ENCODE results near the gene GUK1. TPM values are rescaled to one million over a fixed set of nuclear protein-coding genes. Genes with fewer than 3 reads are reported as not detected.

Gene GUK1
- total and polyA plus RNA-seq, 4 donors, result 167 to 396 (median 347) TPM

DNA sequence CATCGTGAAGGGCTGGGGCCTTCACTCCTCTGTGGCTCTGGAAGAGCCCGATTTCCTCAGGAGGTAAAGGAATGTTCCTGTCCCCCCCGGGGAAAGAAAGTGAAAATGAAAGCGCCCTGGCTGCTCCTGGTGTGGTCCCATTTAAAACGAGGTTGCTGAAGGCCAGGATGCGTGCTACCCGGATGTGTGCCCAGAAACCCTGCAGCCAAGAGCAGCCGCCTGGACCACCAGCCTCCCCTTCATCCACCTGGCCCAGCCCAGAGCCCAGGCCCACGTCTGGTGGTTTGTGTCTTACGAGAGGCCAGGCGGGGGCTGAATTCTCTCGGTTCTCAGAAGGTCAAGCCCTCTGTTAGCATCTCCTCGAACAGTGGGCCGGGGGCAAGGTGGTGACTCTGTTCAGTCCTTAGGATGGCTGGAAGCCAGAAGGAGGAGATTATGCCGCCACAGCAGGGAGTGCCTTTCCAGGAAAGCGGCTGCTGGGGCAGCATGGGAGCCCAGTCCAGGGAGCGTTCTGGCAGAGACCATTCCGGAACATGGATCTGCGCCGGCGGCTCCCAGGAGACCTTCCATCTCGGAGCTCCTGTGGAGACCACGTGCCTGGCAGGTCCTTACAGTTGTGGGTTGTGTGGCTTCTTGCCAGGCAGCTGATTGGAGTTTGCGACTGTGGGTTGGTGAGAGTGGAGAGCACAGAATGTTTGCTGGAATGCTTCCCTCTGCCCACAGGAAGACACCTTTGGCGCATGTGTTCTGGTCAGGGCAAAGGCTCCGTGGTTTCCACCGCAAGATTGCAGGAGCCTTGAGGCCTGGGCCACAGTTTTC lies 1.4 kb downstream of the GUK1 start:
- H3K9me3 ChIP-seq (ENCODE audit: control insufficient read depth, insufficient read depth, low read length), result no peaks in the 10 kb centered on the region
- H3K4me1 ChIP-seq (ENCODE audit: control insufficient read depth, insufficient read depth, low read length), result peaks cover 44% of the 10 kb centered on the region
- peak overlapping the region; percentile 84 for H3K27ac ChIP-seq (ENCODE audit: low read depth, low read length)
- 70% methylated on average over 26 of the region's 27 CpGs for WGBS (ENCODE audit: insufficient coverage)
- no peak for DNase-seq (ENCODE audit: low read depth in 4 of 6, low spot score in 6 of 6)
- H3K27me3 ChIP-seq (ENCODE audit: control insufficient read depth, insufficient read depth, low read length), result no peaks in the 10 kb centered on the region
- H3K4me3 ChIP-seq (ENCODE audit: low read depth, low read length), result peak overlapping the region; percentile 82
- peaks cover 48% of the 10 kb centered on the region for H3K36me3 ChIP-seq (ENCODE audit: control insufficient read depth, insufficient read depth, low read length)

DNA sequence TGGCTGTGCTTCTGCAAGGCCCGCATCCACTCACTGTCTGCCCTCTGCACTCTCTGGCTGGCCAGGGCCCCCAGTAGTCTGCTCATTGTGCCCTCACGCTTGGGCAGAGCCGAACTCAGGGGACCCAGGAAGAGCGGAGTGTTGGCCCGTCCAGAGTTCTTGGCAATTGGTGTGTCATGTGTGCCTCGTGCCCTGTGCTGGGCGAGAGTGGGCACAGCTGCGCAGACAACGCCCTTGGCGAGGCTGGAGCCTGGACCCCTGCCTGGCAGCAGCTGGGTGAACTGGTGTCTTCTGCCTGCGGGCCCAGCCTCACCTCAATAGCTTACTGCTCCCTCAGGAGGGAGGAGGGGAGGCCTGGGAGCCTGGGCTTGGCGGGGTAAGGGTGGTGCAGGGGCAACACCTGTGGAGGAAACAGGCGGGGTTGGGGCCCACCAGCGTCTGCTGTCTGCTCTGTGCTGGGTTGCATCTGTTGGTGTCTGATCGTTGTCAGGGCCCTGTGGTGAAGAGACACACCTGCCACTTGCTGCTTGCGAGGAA lies 2.1 kb downstream of the GUK1 start:
- no peak for DNase-seq (ENCODE audit: low read depth in 4 of 6, low spot score in 6 of 6)
- Histone ChIP-seq H3K9me3 (ENCODE audit: control insufficient read depth, insufficient read depth, low read length) (no peaks in the 10 kb centered on the region), H3K27me3 (ENCODE audit: control insufficient read depth, insufficient read depth, low read length) (no peaks in the 10 kb centered on the region), H3K36me3 (ENCODE audit: control insufficient read depth, insufficient read depth, low read length) (peaks cover 56% of the 10 kb centered on the region), H3K27ac (ENCODE audit: low read depth, low read length) (no peak overlapping the region), H3K4me3 (ENCODE audit: low read depth, low read length) (no peak overlapping the region), H3K4me1 (ENCODE audit: control insufficient read depth, insufficient read depth, low read length) (peaks cover 44% of the 10 kb centered on the region)
- 88% methylated on average over 14 of the region's 16 CpGs for WGBS (ENCODE audit: insufficient coverage)

DNA sequence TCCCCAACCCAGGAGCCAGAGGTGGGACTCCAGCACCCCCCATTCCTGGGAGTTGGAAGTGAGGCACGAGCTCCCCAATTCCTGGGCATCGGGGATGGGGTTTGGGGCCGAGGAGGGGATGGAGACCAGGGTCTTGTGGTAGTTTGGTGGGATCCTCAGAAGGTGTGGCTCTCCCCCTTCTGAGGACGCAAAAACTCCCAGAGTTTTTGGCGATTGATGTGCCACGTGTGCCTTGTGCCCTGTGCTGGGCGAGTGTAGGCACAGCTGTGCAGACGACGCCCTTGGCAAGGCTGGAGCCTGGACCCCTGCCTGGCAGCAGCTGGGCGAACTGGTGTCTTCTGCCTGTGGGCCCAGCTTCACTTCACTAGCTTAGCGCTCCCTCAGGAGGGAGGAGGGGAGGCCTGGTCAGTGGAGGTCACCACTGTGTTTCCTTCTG lies 2.6 kb downstream of the GUK1 start:
- H3K4me1 ChIP-seq (ENCODE audit: control insufficient read depth, insufficient read depth, low read length), result peaks cover 44% of the 10 kb centered on the region
- H3K27me3 ChIP-seq (ENCODE audit: control insufficient read depth, insufficient read depth, low read length), result no peaks in the 10 kb centered on the region
- WGBS (ENCODE audit: insufficient coverage), result 84% methylated on average over 11 of the region's 11 CpGs
- peaks cover 61% of the 10 kb centered on the region for H3K36me3 ChIP-seq (ENCODE audit: control insufficient read depth, insufficient read depth, low read length)
- no peaks in the 10 kb centered on the region for H3K9me3 ChIP-seq (ENCODE audit: control insufficient read depth, insufficient read depth, low read length)
- H3K4me3 ChIP-seq (ENCODE audit: low read depth, low read length), result no peak overlapping the region
- no peak overlapping the region for H3K27ac ChIP-seq (ENCODE audit: low read depth, low read length)
- no peak for DNase-seq (ENCODE audit: low read depth in 4 of 6, low spot score in 6 of 6)

DNA sequence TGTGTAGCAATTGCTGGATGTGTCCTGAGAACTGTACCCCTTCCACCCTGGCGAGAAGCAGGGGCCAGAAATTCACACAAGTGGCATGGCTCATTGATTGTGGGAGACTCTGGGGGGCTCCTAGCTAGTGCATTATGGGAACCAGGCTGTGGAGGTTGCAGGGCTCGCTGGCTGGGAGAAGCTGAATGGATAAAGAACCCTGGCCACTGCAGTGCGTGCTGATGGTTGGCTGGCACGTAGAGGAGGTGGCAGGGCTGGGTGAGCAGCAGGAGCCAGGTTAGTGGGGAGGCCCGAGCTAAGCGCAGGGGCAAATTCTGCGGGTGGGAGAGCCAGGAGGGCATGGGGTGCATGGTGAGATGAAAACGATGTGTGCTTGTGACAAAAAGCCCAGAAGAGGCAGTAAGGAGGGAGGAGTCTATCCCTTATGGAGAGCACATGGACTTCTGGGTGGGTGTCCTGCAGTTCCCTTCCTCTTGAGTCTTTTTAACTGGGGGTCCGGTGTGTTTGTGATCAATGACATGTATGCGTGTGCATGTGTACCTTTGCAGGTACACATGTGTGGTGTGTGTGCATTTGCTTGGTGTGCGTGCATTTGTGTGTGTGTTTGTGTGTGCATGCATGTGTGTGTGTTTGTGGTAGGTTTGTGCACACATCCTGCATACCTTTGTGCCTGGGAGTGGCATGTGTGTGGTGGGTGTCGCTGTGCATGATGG lies 3.6 kb downstream of the GUK1 start:
- no peak overlapping the region for H3K27ac ChIP-seq (ENCODE audit: low read depth, low read length)
- WGBS (ENCODE audit: insufficient coverage), result 89% methylated on average over 12 of the region's 12 CpGs
- no peak overlapping the region for H3K4me3 ChIP-seq (ENCODE audit: low read depth, low read length)
- H3K36me3 ChIP-seq (ENCODE audit: control insufficient read depth, insufficient read depth, low read length), result peaks cover 70% of the 10 kb centered on the region
- peaks cover 53% of the 10 kb centered on the region for H3K4me1 ChIP-seq (ENCODE audit: control insufficient read depth, insufficient read depth, low read length)
- H3K27me3 ChIP-seq (ENCODE audit: control insufficient read depth, insufficient read depth, low read length), result no peaks in the 10 kb centered on the region
- DNase-seq (ENCODE audit: low read depth in 4 of 6, low spot score in 6 of 6), result no peak
- no peaks in the 10 kb centered on the region for H3K9me3 ChIP-seq (ENCODE audit: control insufficient read depth, insufficient read depth, low read length)

DNA sequence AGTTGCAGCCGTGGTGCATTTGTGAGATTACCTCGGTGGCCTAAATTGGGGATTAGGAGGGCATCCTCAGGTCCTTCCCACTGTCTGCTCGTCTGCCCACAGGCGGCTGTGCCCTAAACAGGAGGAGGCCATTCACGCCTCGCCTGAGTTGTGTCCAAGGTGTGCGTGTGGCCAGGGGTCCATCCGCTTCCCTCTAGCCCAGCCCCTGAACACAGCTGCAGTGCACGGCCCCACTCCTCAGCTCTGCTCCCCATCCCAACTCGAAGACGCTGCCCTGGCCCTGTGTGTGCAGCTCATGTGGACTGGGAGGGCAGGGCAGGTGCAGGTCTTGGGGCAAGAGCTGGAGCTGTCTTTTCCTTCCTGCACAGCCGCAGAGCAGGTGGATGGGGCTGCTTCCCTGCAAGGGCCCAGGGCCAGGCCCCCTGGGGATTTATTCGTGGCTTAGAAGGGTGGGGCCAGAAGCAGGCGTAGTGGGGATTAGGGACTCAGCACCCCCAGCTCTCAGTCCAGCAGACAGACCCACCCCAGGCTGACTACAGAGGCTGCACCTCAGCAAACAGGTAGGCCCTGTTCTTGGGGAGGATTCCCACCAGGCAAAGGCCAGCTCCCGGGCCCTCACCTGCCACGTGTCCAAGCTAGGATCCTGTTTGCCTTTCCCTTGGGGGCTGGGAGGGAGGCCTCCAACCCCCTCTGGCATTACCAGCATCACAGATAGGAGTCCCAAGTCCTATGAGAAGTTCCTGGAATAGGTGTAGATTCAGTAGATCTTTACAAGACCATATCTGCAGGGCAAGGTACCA lies 4.3 kb downstream of the GUK1 start:
- Histone ChIP-seq H3K27me3 (ENCODE audit: control insufficient read depth, insufficient read depth, low read length) (no peaks in the 10 kb centered on the region), H3K36me3 (ENCODE audit: control insufficient read depth, insufficient read depth, low read length) (peaks cover 78% of the 10 kb centered on the region), H3K4me1 (ENCODE audit: control insufficient read depth, insufficient read depth, low read length) (peaks cover 57% of the 10 kb centered on the region), H3K9me3 (ENCODE audit: control insufficient read depth, insufficient read depth, low read length) (no peaks in the 10 kb centered on the region), H3K27ac (ENCODE audit: low read depth, low read length) (no peak overlapping the region), H3K4me3 (ENCODE audit: low read depth, low read length) (no peak overlapping the region)
- DNase-seq (ENCODE audit: low read depth in 4 of 6, low spot score in 6 of 6), result no peak
- 90% methylated on average over 9 of the region's 16 CpGs for WGBS (ENCODE audit: insufficient coverage)

DNA sequence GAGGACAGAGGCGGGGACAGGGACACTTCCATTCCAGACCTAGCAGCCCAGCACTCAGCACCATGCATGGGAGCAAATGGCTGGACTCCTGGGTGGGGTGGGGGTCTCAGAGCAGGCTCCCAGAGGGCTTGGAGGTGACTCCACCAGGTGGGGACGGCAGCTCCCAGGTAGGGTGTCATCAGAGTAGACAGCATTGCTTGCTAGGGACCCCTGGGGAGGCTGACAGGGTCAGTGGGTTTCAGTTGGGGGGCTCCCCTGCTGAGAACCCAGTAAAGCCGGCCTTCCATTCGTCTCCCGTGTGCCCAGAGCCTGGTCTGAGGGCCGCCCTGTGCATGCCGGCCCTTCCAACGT lies 4.9 kb downstream of the GUK1 start:
- no peak overlapping the region for H3K4me3 ChIP-seq (ENCODE audit: low read depth, low read length)
- H3K36me3 ChIP-seq (ENCODE audit: control insufficient read depth, insufficient read depth, low read length), result peaks cover 84% of the 10 kb centered on the region
- no peaks in the 10 kb centered on the region for H3K27me3 ChIP-seq (ENCODE audit: control insufficient read depth, insufficient read depth, low read length)
- 94% methylated on average over 8 of the region's 8 CpGs for WGBS (ENCODE audit: insufficient coverage)
- H3K4me1 ChIP-seq (ENCODE audit: control insufficient read depth, insufficient read depth, low read length), result peaks cover 58% of the 10 kb centered on the region
- H3K9me3 ChIP-seq (ENCODE audit: control insufficient read depth, insufficient read depth, low read length), result no peaks in the 10 kb centered on the region
- DNase-seq (ENCODE audit: low read depth in 4 of 6, low spot score in 6 of 6), result no peak
- H3K27ac ChIP-seq (ENCODE audit: low read depth, low read length), result no peak overlapping the region

DNA sequence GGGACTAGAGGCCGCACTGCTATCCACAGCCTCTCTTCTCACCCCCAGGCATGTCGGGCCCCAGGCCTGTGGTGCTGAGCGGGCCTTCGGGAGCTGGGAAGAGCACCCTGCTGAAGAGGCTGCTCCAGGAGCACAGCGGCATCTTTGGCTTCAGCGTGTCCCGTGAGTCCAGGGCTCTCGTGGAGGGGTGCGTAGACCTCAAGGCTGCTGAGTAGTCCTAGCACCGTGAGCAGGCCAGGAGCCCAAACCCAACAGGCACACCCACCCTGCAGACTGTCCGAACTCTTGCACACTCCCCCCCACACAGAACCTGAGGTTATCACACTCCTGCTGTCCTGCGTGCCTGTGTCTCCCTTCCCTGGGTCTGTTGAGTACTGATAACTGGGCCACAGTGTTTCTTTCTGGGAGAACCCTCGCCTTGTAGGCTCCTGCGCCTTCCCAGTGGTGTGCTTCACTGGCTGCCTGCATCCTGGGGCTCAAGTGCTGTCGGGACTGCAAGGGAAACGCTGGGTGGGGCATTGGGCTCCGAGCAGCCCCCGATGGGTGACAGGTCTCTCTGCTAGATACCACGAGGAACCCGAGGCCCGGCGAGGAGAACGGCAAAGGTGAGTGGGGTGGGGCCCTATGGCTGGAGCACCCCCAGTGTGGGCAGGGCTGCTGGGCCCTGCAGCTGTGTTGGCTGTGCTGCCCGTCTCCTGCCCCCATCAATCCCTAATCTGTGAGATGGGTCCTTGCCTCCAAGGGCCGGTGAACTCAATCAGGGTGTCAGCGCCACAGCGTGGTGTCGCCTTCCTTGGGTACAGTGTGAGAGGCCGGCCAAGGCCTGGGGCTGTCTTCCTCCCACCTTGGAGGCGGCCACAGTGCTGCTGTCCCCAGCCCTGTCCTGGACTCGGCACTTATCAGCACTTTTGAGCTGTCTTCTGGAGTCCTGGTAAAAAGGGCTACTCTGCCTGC lies 5.7 kb downstream of the GUK1 start:
- Histone ChIP-seq H3K4me1 (ENCODE audit: control insufficient read depth, insufficient read depth, low read length) (peaks cover 60% of the 10 kb centered on the region), H3K27me3 (ENCODE audit: control insufficient read depth, insufficient read depth, low read length) (no peaks in the 10 kb centered on the region), H3K9me3 (ENCODE audit: control insufficient read depth, insufficient read depth, low read length) (no peaks in the 10 kb centered on the region), H3K36me3 (ENCODE audit: control insufficient read depth, insufficient read depth, low read length) (peaks cover 91% of the 10 kb centered on the region), H3K4me3 (ENCODE audit: low read depth, low read length) (no peak overlapping the region), H3K27ac (ENCODE audit: low read depth, low read length) (no peak overlapping the region)
- WGBS (ENCODE audit: insufficient coverage), result 95% methylated on average over 26 of the region's 31 CpGs
- DNase-seq (ENCODE audit: low read depth in 4 of 6, low spot score in 6 of 6), result no peak

DNA sequence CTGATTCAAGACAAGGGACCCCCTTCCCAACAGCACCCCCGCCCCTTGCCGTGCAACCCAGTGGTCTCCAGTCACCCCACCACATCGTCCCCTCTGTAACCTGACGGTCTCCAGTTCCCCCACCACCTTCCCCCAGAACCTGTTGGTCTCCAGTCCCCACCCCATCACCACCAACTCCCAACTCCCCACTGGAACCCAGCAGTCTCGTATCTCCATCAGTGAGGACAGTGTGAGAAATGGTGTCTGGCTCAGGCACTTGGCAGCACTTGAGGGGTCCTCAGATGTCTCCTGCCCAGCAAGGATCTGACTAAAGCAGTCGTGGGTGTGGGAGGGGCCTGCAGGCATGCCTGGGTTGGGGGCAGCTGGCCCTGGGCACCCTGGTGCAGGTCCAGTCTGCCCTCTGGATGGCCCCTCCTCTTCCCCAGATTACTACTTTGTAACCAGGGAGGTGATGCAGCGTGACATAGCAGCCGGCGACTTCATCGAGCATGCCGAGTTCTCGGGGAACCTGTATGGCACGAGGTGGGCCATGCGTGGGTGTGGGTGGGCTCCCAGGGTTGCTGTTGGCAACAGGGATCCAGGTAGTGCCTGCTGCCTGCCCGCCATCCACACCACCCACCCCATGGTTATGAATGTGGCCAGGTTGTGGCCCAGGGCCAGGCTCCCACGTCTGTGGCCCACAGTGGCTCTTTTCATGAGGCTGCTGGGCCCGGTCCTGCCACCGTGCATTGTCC lies 6.5 kb downstream of the GUK1 start:
- Histone ChIP-seq H3K27me3 (ENCODE audit: control insufficient read depth, insufficient read depth, low read length) (no peaks in the 10 kb centered on the region), H3K36me3 (ENCODE audit: control insufficient read depth, insufficient read depth, low read length) (peaks cover 95% of the 10 kb centered on the region), H3K4me1 (ENCODE audit: control insufficient read depth, insufficient read depth, low read length) (peaks cover 60% of the 10 kb centered on the region), H3K9me3 (ENCODE audit: control insufficient read depth, insufficient read depth, low read length) (no peaks in the 10 kb centered on the region), H3K4me3 (ENCODE audit: low read depth, low read length) (no peak overlapping the region), H3K27ac (ENCODE audit: low read depth, low read length) (no peak overlapping the region)
- WGBS (ENCODE audit: insufficient coverage), result 91% methylated on average over 16 of the region's 18 CpGs
- no peak for DNase-seq (ENCODE audit: low read depth in 4 of 6, low spot score in 6 of 6)
